ENCODE data around the gene SLC25A52. TPM values are rescaled to one million over a fixed set of nuclear protein-coding genes. Genes with fewer than 3 reads are reported as not detected.

SLC25A52 gene
- polyA plus RNA-seq, 4 donors: 0.04 TPM; not detected in 3

DNA sequence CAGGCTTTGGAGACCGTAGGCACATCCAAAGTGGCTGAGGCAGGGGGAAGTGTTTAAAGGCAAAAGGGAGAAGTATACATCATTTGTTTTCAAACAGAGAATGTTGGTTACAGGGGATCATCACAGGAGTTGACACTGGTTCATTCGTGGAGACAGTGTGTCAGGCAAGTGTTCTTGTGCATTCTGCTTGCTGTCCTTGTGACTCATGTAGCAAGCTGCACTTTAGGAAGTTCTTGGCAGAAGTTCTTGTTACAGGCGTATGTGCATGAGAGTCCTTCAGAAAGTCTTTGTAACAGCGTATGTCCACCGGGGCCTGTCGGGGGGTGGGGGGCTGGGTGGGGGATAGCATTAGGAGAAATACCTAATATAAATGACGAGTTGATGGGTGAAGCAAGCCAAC lies 39.8 kb downstream of the SLC25A52 start:
- Histone ChIP-seq H3K36me3 (ENCODE audit: control insufficient read depth in 3 of 3, insufficient read depth in 2 of 3, low read depth in 1 of 3, low read length in 3 of 3) (no peaks in the 10 kb centered on the region), H3K27ac (ENCODE audit: low read depth in 1 of 3, low read length in 2 of 3) (no peak overlapping the region), H3K27me3 (ENCODE audit: control insufficient read depth in 3 of 3, insufficient read depth in 3 of 3, low read length in 3 of 3) (no peaks in the 10 kb centered on the region), H3K4me1 (ENCODE audit: control insufficient read depth in 3 of 3, insufficient read depth in 2 of 3, low read depth in 1 of 3, low read length in 2 of 3) (peaks cover 0 to 2% (median 0%) of the 10 kb centered on the region in 3 donors), H3K4me3 (ENCODE audit: low read depth in 1 of 3, low read length in 3 of 3) (no peak overlapping the region), H3K9me3 (ENCODE audit: control insufficient read depth in 2 of 2, insufficient read depth in 1 of 2, low read depth in 1 of 2, low read length in 1 of 2) (peaks cover 0 to 19% of the 10 kb centered on the region in 2 donors)
- 72 to 91% (median 79%) methylated on average over 7 of the region's 7 CpGs for WGBS, 3 donors
- DNase-seq (no peak), FAIRE-seq (no peak)

- Histone ChIP-seq H3K4me1 (ENCODE audit: control insufficient read depth in 3 of 3, insufficient read depth in 2 of 3, low read depth in 1 of 3, low read length in 2 of 3) (peaks cover 0 to 5% (median 0%) of the 10 kb centered on the region in 3 donors), H3K27ac (ENCODE audit: low read depth in 1 of 3, low read length in 2 of 3) (no peak overlapping the region), H3K9me3 (ENCODE audit: control insufficient read depth in 2 of 2, insufficient read depth in 1 of 2, low read depth in 1 of 2, low read length in 1 of 2) (peaks cover 0 to 19% of the 10 kb centered on the region in 2 donors), H3K4me3 (ENCODE audit: low read depth in 1 of 3, low read length in 3 of 3) (no peak overlapping the region), H3K36me3 (ENCODE audit: control insufficient read depth in 3 of 3, insufficient read depth in 2 of 3, low read depth in 1 of 3, low read length in 3 of 3) (no peaks in the 10 kb centered on the region), H3K27me3 (ENCODE audit: control insufficient read depth in 3 of 3, insufficient read depth in 3 of 3, low read length in 3 of 3) (no peaks in the 10 kb centered on the region)
- no peak for FAIRE-seq
- DNase-seq: no peak
- WGBS, 3 donors: 72 to 83% (median 78%) methylated on average over 7 of the region's 7 CpGs
Measured at GRCh38 chr18:31719363-31720006, 41.2 kb downstream of the SLC25A52 start.

- Histone ChIP-seq H3K9me3 (ENCODE audit: control insufficient read depth in 2 of 2, insufficient read depth in 1 of 2, low read depth in 1 of 2, low read length in 1 of 2) (peaks cover 0 to 19% of the 10 kb centered on the region in 2 donors), H3K4me1 (ENCODE audit: control insufficient read depth in 3 of 3, insufficient read depth in 2 of 3, low read depth in 1 of 3, low read length in 2 of 3) (peaks cover 0 to 5% (median 0%) of the 10 kb centered on the region in 3 donors), H3K36me3 (ENCODE audit: control insufficient read depth in 3 of 3, insufficient read depth in 2 of 3, low read depth in 1 of 3, low read length in 3 of 3) (no peaks in the 10 kb centered on the region), H3K27ac (ENCODE audit: low read depth in 1 of 3, low read length in 2 of 3) (no peak overlapping the region), H3K4me3 (ENCODE audit: low read depth in 1 of 3, low read length in 3 of 3) (no peak overlapping the region), H3K27me3 (ENCODE audit: control insufficient read depth in 3 of 3, insufficient read depth in 3 of 3, low read length in 3 of 3) (no peaks in the 10 kb centered on the region)
- DNase-seq (no peak), FAIRE-seq (no peak)
- 76 to 90% (median 88%) methylated on average over 3 of the region's 3 CpGs for WGBS, 3 donors
Measured at GRCh38 chr18:31718386-31718785, 42.3 kb downstream of the SLC25A52 start.

DNA sequence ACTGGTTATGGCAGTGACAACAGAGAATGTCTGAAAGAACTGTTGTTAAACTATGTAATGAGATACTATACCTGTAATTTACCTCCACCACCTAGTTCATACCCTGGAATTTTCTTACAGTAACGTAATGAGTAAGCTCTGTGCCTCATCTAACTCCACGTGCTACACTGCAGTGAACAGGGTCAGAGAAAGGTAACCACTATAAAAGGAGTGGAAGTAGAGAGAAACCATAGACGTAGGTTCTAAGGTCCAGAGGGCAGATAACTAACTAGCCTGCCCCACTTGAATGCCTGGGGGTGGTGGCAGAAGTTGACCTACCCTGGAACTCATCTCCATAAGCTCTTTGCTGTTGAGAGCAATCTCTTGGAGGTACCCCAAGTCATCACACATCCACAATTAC lies 44.3 kb downstream of the SLC25A52 start:
- DNase-seq: peak; percentile 17 to 84
- peaks cover 0 to 5% (median 0%) of the 10 kb centered on the region in 3 donors for H3K4me1 ChIP-seq (ENCODE audit: control insufficient read depth in 3 of 3, insufficient read depth in 2 of 3, low read depth in 1 of 3, low read length in 2 of 3)
- no peaks in the 10 kb centered on the region for H3K36me3 ChIP-seq (ENCODE audit: control insufficient read depth in 3 of 3, insufficient read depth in 2 of 3, low read depth in 1 of 3, low read length in 3 of 3)
- H3K27me3 ChIP-seq (ENCODE audit: control insufficient read depth in 3 of 3, insufficient read depth in 3 of 3, low read length in 3 of 3): no peaks in the 10 kb centered on the region
- FAIRE-seq: no peak
- peaks cover 0 to 19% of the 10 kb centered on the region in 2 donors for H3K9me3 ChIP-seq (ENCODE audit: control insufficient read depth in 2 of 2, insufficient read depth in 1 of 2, low read depth in 1 of 2, low read length in 1 of 2)
- no peak overlapping the region for H3K4me3 ChIP-seq (ENCODE audit: low read depth in 1 of 3, low read length in 3 of 3)
- peak overlapping the region in 1 of 3 donors; percentile 65 for H3K27ac ChIP-seq (ENCODE audit: low read depth in 1 of 3, low read length in 2 of 3)
- WGBS, 3 donors: 40 to 62% (median 50%) methylated on average over 3 of the region's 3 CpGs

DNA sequence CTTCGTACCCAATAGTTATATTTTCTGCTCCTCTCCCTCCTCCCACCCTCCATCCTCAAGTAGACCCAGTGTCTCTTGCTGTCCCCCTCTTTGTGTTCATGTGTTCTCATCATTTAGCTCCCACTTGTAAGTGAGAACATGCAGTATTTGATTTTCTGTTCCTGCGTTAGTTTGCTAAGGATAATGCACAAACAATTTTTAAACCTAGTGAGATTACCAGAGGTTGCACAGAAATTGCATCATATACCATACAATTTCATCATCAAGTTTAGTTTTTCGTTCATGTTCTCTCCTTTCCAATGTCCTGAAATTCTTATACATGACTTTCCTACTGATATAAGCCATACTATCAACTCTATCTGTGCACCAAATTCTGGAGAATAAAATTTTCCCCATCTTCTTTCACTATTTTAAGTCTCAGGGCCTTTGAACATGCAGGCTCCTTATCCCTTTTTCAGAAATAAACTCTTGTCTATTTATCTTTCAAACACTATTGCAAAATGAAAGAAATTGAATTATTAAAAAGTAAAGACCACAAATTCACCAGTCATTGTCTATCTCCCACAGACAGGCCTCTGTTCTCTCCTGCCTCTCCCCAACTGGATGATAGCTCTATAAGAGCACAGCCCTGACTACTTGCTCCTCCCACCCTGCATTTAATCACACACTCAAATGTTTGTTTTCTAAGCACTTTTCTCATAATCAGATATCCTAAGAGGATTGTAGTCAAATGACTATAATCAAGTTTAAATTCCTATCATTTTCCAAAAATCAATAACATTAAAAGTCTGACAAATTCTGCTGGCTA lies 49.1 kb downstream of the SLC25A52 start:
- DNase-seq (no peak), FAIRE-seq (no peak)
- H3K27ac ChIP-seq (ENCODE audit: low read depth in 1 of 3, low read length in 2 of 3): no peak overlapping the region
- no peaks in the 10 kb centered on the region for H3K9me3 ChIP-seq (ENCODE audit: control insufficient read depth in 2 of 2, insufficient read depth in 1 of 2, low read depth in 1 of 2, low read length in 1 of 2)
- peaks cover 0 to 7% (median 0%) of the 10 kb centered on the region in 3 donors for H3K4me1 ChIP-seq (ENCODE audit: control insufficient read depth in 3 of 3, insufficient read depth in 2 of 3, low read depth in 1 of 3, low read length in 2 of 3)
- 82 to 85% (median 82%) methylated on average over 3 of the region's 3 CpGs for WGBS, 3 donors
- no peaks in the 10 kb centered on the region for H3K27me3 ChIP-seq (ENCODE audit: control insufficient read depth in 3 of 3, insufficient read depth in 3 of 3, low read length in 3 of 3)
- no peak overlapping the region for H3K4me3 ChIP-seq (ENCODE audit: low read depth in 1 of 3, low read length in 3 of 3)
- no peaks in the 10 kb centered on the region for H3K36me3 ChIP-seq (ENCODE audit: control insufficient read depth in 3 of 3, insufficient read depth in 2 of 3, low read depth in 1 of 3, low read length in 3 of 3)

DNA sequence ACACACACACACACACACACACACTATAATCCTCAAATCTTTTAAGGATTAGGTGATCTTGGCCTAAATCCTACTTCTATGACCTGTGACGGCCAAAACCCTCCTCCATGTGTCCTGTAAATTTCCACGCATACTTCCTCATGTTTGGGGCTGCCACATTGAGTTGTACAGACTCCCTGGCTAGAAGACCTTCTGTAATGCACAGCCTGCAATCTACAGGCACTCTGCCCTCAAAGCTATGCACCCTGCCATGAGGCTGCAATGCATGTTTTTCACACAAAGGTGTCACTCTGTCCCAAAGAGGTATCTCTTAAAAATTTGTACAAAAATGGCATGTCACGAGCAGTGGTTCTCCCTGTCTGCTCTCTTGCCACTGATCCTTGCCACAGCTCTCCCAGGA lies 49.9 kb downstream of the SLC25A52 start:
- WGBS, 3 donors: 71 to 78% (median 72%) methylated on average over 3 of the region's 3 CpGs
- Histone ChIP-seq H3K4me1 (ENCODE audit: control insufficient read depth in 3 of 3, insufficient read depth in 2 of 3, low read depth in 1 of 3, low read length in 2 of 3) (peaks cover 0 to 5% (median 0%) of the 10 kb centered on the region in 3 donors), H3K27me3 (ENCODE audit: control insufficient read depth in 3 of 3, insufficient read depth in 3 of 3, low read length in 3 of 3) (no peaks in the 10 kb centered on the region), H3K36me3 (ENCODE audit: control insufficient read depth in 3 of 3, insufficient read depth in 2 of 3, low read depth in 1 of 3, low read length in 3 of 3) (no peaks in the 10 kb centered on the region), H3K9me3 (ENCODE audit: control insufficient read depth in 2 of 2, insufficient read depth in 1 of 2, low read depth in 1 of 2, low read length in 1 of 2) (no peaks in the 10 kb centered on the region), H3K4me3 (ENCODE audit: low read depth in 1 of 3, low read length in 3 of 3) (no peak overlapping the region), H3K27ac (ENCODE audit: low read depth in 1 of 3, low read length in 2 of 3) (no peak overlapping the region)
- FAIRE-seq (no peak), DNase-seq (no peak)

Other genes starting within 250 kb of the SLC25A52 start
- 1,000 to 10,000 TPM in 1 of 4 donors, 1 to 10 TPM in 2, under 1 TPM in 1; 0.63 to 2,731 (median 6.0) TPM for gene TTR, start 169.0 kb downstream of the SLC25A52 start, polyA plus RNA-seq
- 10 to 100 TPM in 2 of 4 donors, 1 to 10 TPM in 2; 4.7 to 10.3 (median 8.1) TPM for gene B4GALT6, start 76.3 kb downstream of the SLC25A52 start, polyA plus RNA-seq
- 10 to 100 TPM; 18.1 to 40.7 (median 32.6) TPM for gene TRAPPC8, start 182.2 kb upstream of the SLC25A52 start, polyA plus RNA-seq

Measured in small intestine (tissue), 7 donors.